ENCODE data around the gene MAPK8. TPM values are rescaled to one million over a fixed set of nuclear protein-coding genes. Genes with fewer than 3 reads are reported as not detected.
A peak's percentile ranks its signal among the peaks of the same experiment; 100 is the strongest.

The MAPK8 gene
- total and polyA plus RNA-seq, 9 of the 15 experiments (the other 6 are each of a cell fraction or from before 2014, with no cell fraction given): 6.4 to 159 (median 71.0) TPM

- no peak for TF ChIP-seq CHD7 (IDR thresholded peaks at IDR 0.05; ENCODE audit: low read depth, low read length)
- TF ChIP-seq DEAF1 (CRISPR knock-in tag; IDR thresholded peaks at IDR 0.05): peak; percentile 98
- no peak for TF ChIP-seq ZNF324 (CRISPR knock-in tag; IDR thresholded peaks at IDR 0.05)
- TF ChIP-seq POLR2AphosphoS5 (IDR thresholded peaks at IDR 0.05; ENCODE audit: control insufficient read depth, insufficient read depth, low read depth, low read length): no peak
- no peak for TF ChIP-seq HMG20A (CRISPR knock-in tag; conservative IDR thresholded peaks at IDR 0.05)
- TF ChIP-seq CTCFL (IDR thresholded peaks at IDR 0.05; ENCODE audit: borderline replicate concordance, insufficient read depth, low read depth, low read length, poor library complexity, severe bottlenecking): no peak
- TF ChIP-seq ELF2 (CRISPR knock-in tag; IDR thresholded peaks at IDR 0.05): no peak
- 0 out of 2 replicates have a peak, but pooled peaks have one; percentile 52 for TF ChIP-seq NBN (IDR thresholded peaks at IDR 0.05; ENCODE audit: low read depth)
- TF ChIP-seq RAD21 (CRISPR knock-in tag; conservative IDR thresholded peaks at IDR 0.05 in 1 of 2, IDR thresholded peaks at IDR 0.05 in 1 of 2): peak; percentile 98 to 100
- no peak for TF ChIP-seq ID3 (CRISPR knock-in tag; IDR thresholded peaks at IDR 0.05)
- TF ChIP-seq ID3 (tag; IDR thresholded peaks at IDR 0.05): no peak
Observed at GRCh38 chr10:48363617-48364355, 57.3 kb downstream of the MAPK8 start (continued).

Measured in K562 (cell line).